Activated CD4-positive, alpha-beta T cell treated with anti-CD3 and anti-CD28 coated beads, Interleukin-2, amount 10 ng/mL, durations not matched to agents 7 days and 5 days (primary cell): ENCODE results near the gene MYT1. TPM values are rescaled to one million over a fixed set of nuclear protein-coding genes. Genes with fewer than 3 reads are reported as not detected.
A peak's percentile ranks its signal among the peaks of the same experiment; 100 is the strongest.

Source experiments
- CTCF ChIA-PET: fragments of 350-600 bp; sonication (Branson Sonifier 250); formaldehyde crosslinking; loops from one replicate; lab custom pipeline; 2021; ENCODE audit warnings: antibody characterized with exemption; lab: Charles Lee
- POLR2A ChIA-PET: fragments of 350-600 bp; sonication (Branson Sonifier 250); formaldehyde crosslinking; loops from one replicate; lab custom pipeline; 2021; ENCODE audit warnings: antibody characterized with exemption; lab: Charles Lee
- DNase-seq: peaks from one replicate; pipeline ENCODE4 v3.0.0-alpha.2; 2020
- H3K27ac Mint-ChIP-seq: one replicate; pipeline ENCODE4 v1.8.0; 2021; ENCODE audit warnings: mild to moderate bottlenecking, moderate library complexity, mixed read lengths
- H3K27me3 Mint-ChIP-seq: one replicate; pipeline ENCODE4 v1.8.0; 2021; ENCODE audit warnings: mixed read lengths
- H3K36me3 Mint-ChIP-seq: one replicate; pipeline ENCODE4 v1.8.0; 2021; ENCODE audit warnings: low read depth, mixed read lengths
- H3K4me1 Mint-ChIP-seq: one replicate; pipeline ENCODE4 v1.8.0; 2021; ENCODE audit warnings: mixed read lengths
- H3K4me3 Mint-ChIP-seq: one replicate; pipeline ENCODE4 v1.8.0; 2021; ENCODE audit warnings: mild to moderate bottlenecking, moderate library complexity, mixed read lengths
- H3K9me3 Mint-ChIP-seq: one replicate; pipeline ENCODE4 v1.8.0; 2021; ENCODE audit warnings: mixed read lengths
- total RNA-seq, 2 experiments: library from RNA; stranded (reverse); gene quantifications; one replicate each; pipeline ENCODE4 v1.2.3, GENCODE V29; 2021

Gene MYT1
- total RNA-seq, 2 experiments from 2014 or later = not detected

GRCh38 chr20:64160118-64160517 is 4.1 kb upstream of the MYT1 start:
- Mint-ChIP-seq H3K27me3 (peaks cover 35% of the 10 kb centered on the region), H3K4me1 (no peaks in the 10 kb centered on the region), H3K27ac (no peak overlapping the region), H3K36me3 (no peaks in the 10 kb centered on the region), H3K4me3 (no peak overlapping the region), H3K9me3 (no peaks in the 10 kb centered on the region)
- POLR2A ChIA-PET = no interaction called here
- no peak for DNase-seq
- CTCF ChIA-PET = no interaction called here

- Mint-ChIP-seq H3K27ac (no peak overlapping the region), H3K27me3 (peaks cover 35% of the 10 kb centered on the region), H3K9me3 (no peaks in the 10 kb centered on the region), H3K36me3 (no peaks in the 10 kb centered on the region), H3K4me1 (no peaks in the 10 kb centered on the region), H3K4me3 (no peak overlapping the region)
- ChIA-PET POLR2A (no interaction called here), CTCF (no interaction called here)
- no peak for DNase-seq
Measured at GRCh38 chr20:64160526-64161355, 3.5 kb upstream of the MYT1 start.

- no peak overlapping the region for H3K4me3 Mint-ChIP-seq
- ChIA-PET CTCF (interaction anchor here (0.7 to 1.0 kb wide), 2 partner anchors 79 to 124 kb away, joined by 3 read pairs; no protein-coding TSS in a partner anchor), POLR2A (no interaction called here)
- H3K4me1 Mint-ChIP-seq = no peaks in the 10 kb centered on the region
- H3K27me3 Mint-ChIP-seq = peaks cover 35% of the 10 kb centered on the region
- H3K36me3 Mint-ChIP-seq = no peaks in the 10 kb centered on the region
- H3K27ac Mint-ChIP-seq = no peak overlapping the region
- H3K9me3 Mint-ChIP-seq = no peaks in the 10 kb centered on the region
- DNase-seq = peak; percentile 47
Measured at GRCh38 chr20:64161356-64162238, 2.7 kb upstream of the MYT1 start.

GRCh38 chr20:64162239-64162910 is 1.9 kb upstream of the MYT1 start:
- ChIA-PET CTCF (interaction anchor here (1.0 kb wide), 1 partner anchor 123 kb away, joined by 3 read pairs; no protein-coding TSS in a partner anchor), POLR2A (no interaction called here)
- Mint-ChIP-seq H3K36me3 (no peaks in the 10 kb centered on the region), H3K9me3 (no peaks in the 10 kb centered on the region), H3K4me3 (no peak overlapping the region), H3K4me1 (no peaks in the 10 kb centered on the region), H3K27ac (no peak overlapping the region), H3K27me3 (peaks cover 35% of the 10 kb centered on the region)
- DNase-seq = no peak

GRCh38 chr20:64163776-64164122 is 503 bp upstream of the MYT1 start:
- Mint-ChIP-seq H3K4me1 (no peaks in the 10 kb centered on the region), H3K9me3 (no peaks in the 10 kb centered on the region), H3K27me3 (peaks cover 35% of the 10 kb centered on the region), H3K27ac (no peak overlapping the region), H3K4me3 (no peak overlapping the region), H3K36me3 (no peaks in the 10 kb centered on the region)
- DNase-seq = no peak
- CTCF ChIA-PET = no interaction called here
- POLR2A ChIA-PET = no interaction called here

- DNase-seq = no peak
- POLR2A ChIA-PET = no interaction called here
- Mint-ChIP-seq H3K36me3 (no peaks in the 10 kb centered on the region), H3K4me3 (no peak overlapping the region), H3K9me3 (no peaks in the 10 kb centered on the region), H3K4me1 (no peaks in the 10 kb centered on the region), H3K27me3 (peaks cover 29% of the 10 kb centered on the region), H3K27ac (no peak overlapping the region)
- CTCF ChIA-PET = interaction anchor here (1.1 kb wide), 1 partner anchor 120 kb away, joined by 4 read pairs; no protein-coding TSS in a partner anchor
Measured at GRCh38 chr20:64165866-64166600, 1.8 kb downstream of the MYT1 start.

GRCh38 chr20:64166721-64167615 is 2.7 kb downstream of the MYT1 start:
- CTCF ChIA-PET = interaction anchor here (1.1 kb wide), 1 partner anchor 119 kb away, joined by 4 read pairs; no protein-coding TSS in a partner anchor
- no peaks in the 10 kb centered on the region for H3K4me1 Mint-ChIP-seq
- peaks cover 19% of the 10 kb centered on the region for H3K27me3 Mint-ChIP-seq
- no peak for DNase-seq
- no peaks in the 10 kb centered on the region for H3K9me3 Mint-ChIP-seq
- no peak overlapping the region for H3K27ac Mint-ChIP-seq
- H3K36me3 Mint-ChIP-seq = no peaks in the 10 kb centered on the region
- POLR2A ChIA-PET = no interaction called here
- no peak overlapping the region for H3K4me3 Mint-ChIP-seq

GRCh38 chr20:64167676-64168075 is 3.4 kb downstream of the MYT1 start:
- H3K27ac Mint-ChIP-seq = no peak overlapping the region
- no peak for DNase-seq
- POLR2A ChIA-PET = no interaction called here
- H3K9me3 Mint-ChIP-seq = no peaks in the 10 kb centered on the region
- no peaks in the 10 kb centered on the region for H3K4me1 Mint-ChIP-seq
- no peak overlapping the region for H3K4me3 Mint-ChIP-seq
- CTCF ChIA-PET = no interaction called here
- H3K27me3 Mint-ChIP-seq = peaks cover 13% of the 10 kb centered on the region
- no peaks in the 10 kb centered on the region for H3K36me3 Mint-ChIP-seq

GRCh38 chr20:64168381-64169090 is 4.3 kb downstream of the MYT1 start:
- no peak for DNase-seq
- Mint-ChIP-seq H3K36me3 (no peaks in the 10 kb centered on the region), H3K4me1 (no peaks in the 10 kb centered on the region), H3K27ac (no peak overlapping the region), H3K4me3 (no peak overlapping the region), H3K9me3 (no peaks in the 10 kb centered on the region), H3K27me3 (peaks cover 7% of the 10 kb centered on the region)
- ChIA-PET POLR2A (no interaction called here), CTCF (no interaction called here)

- Mint-ChIP-seq H3K27ac (no peak overlapping the region), H3K36me3 (no peaks in the 10 kb centered on the region), H3K4me3 (no peak overlapping the region), H3K27me3 (peaks cover 5% of the 10 kb centered on the region), H3K9me3 (no peaks in the 10 kb centered on the region), H3K4me1 (no peaks in the 10 kb centered on the region)
- POLR2A ChIA-PET = no interaction called here
- CTCF ChIA-PET = no interaction called here
- DNase-seq = no peak
Measured at GRCh38 chr20:64169091-64169560, 4.9 kb downstream of the MYT1 start.

- no peaks in the 10 kb centered on the region for H3K9me3 Mint-ChIP-seq
- H3K4me3 Mint-ChIP-seq = no peak overlapping the region
- no peaks in the 10 kb centered on the region for H3K36me3 Mint-ChIP-seq
- no peaks in the 10 kb centered on the region for H3K4me1 Mint-ChIP-seq
- peaks cover 2% of the 10 kb centered on the region for H3K27me3 Mint-ChIP-seq
- ChIA-PET CTCF (no interaction called here), POLR2A (no interaction called here)
- DNase-seq = no peak
- H3K27ac Mint-ChIP-seq = no peak overlapping the region
Measured at GRCh38 chr20:64171211-64171610, 7.0 kb downstream of the MYT1 start.
